HG02943 (cell line): ENCODE data around the gene CDC37L1.

Source experiments
- ATAC-seq: cut with Tn5 transposase; IDR thresholded peaks from one replicate; pipeline ENCODE4 v1.9.1; 2021; ENCODE audit warnings: mild to moderate bottlenecking, low read depth, moderate library complexity; ENCODE audit not compliant: unreplicated experiment

The CDC37L1 gene

GRCh38 chr9:4667681-4668080 is 11.7 kb upstream of the CDC37L1 start:
- ATAC-seq = no peak

GRCh38 chr9:4668604-4669003 is 10.8 kb upstream of the CDC37L1 start:
- ATAC-seq = no peak

GRCh38 chr9:4669890-4670289 is 9.5 kb upstream of the CDC37L1 start:
- ATAC-seq = no peak

GRCh38 chr9:4670591-4670990 is 8.8 kb upstream of the CDC37L1 start:
- no peak for ATAC-seq

- ATAC-seq = no peak
These were observed 7.6 kb upstream of the CDC37L1 start for GRCh38 chr9:4671737-4672136.

GRCh38 chr9:4674783-4675182 is 4.6 kb upstream of the CDC37L1 start:
- no peak for ATAC-seq

- no peak for ATAC-seq
These were observed 2.0 kb upstream of the CDC37L1 start for GRCh38 chr9:4677392-4677791.

GRCh38 chr9:4678679-4679267 is 596 bp upstream of the CDC37L1 start:
- no peak for ATAC-seq

- no peak for ATAC-seq
These were observed 780 bp downstream of the CDC37L1 start for GRCh38 chr9:4680173-4680525.

GRCh38 chr9:4680750-4681149 is 1.4 kb downstream of the CDC37L1 start:
- no peak for ATAC-seq

GRCh38 chr9:4684820-4685219 is 5.5 kb downstream of the CDC37L1 start:
- no peak for ATAC-seq

GRCh38 chr9:4686112-4686511 is 6.7 kb downstream of the CDC37L1 start:
- ATAC-seq = no peak

GRCh38 chr9:4686584-4686983 is 7.2 kb downstream of the CDC37L1 start:
- no peak for ATAC-seq

- no peak for ATAC-seq
These were observed 9.7 kb downstream of the CDC37L1 start for GRCh38 chr9:4689021-4689420.

- no peak for ATAC-seq
These were observed 10.3 kb downstream of the CDC37L1 start for GRCh38 chr9:4689687-4690104.

GRCh38 chr9:4690144-4690543 is 10.8 kb downstream of the CDC37L1 start:
- no peak for ATAC-seq

- no peak for ATAC-seq
These were observed 12.4 kb downstream of the CDC37L1 start for GRCh38 chr9:4691795-4692194.

GRCh38 chr9:4700091-4700490 is 20.7 kb downstream of the CDC37L1 start:
- ATAC-seq = no peak

- ATAC-seq = no peak
These were observed 21.6 kb downstream of the CDC37L1 start for GRCh38 chr9:4700932-4701331.

GRCh38 chr9:4701526-4701925 is 22.2 kb downstream of the CDC37L1 start:
- ATAC-seq = no peak

GRCh38 chr9:4704129-4704528 is 24.8 kb downstream of the CDC37L1 start:
- no peak for ATAC-seq

GRCh38 chr9:4706021-4706420 is 26.7 kb downstream of the CDC37L1 start:
- no peak for ATAC-seq

GRCh38 chr9:4706971-4707622 is 27.7 kb downstream of the CDC37L1 start:
- ATAC-seq = no peak
